ENCODE measurements around the gene LONP2. TPM values are rescaled to one million over a fixed set of nuclear protein-coding genes. Genes with fewer than 3 reads are reported as not detected.

The LONP2 gene
- total RNA-seq, 1 experiment from 2014 or later: 83.3 TPM

DNA sequence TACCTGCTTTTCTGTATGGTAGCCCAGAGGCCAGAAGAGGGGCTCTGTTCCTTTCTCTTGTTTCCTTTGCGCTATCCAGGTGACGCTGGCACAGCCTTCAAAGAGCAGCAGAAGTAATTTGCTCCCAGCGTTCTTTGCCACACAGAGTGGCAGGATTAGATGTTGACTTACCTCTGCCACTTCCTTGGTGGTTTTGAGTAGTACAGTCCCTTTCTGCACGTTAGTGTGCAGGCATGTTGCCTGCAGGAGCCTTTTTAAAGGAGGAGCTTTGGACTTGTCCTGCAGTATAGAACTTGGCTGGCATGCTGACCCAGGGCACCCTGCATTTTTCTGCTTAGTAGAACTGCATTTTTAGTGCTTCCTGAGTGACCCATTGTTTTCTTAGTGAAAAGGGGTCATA is 3.2 kb downstream of the LONP2 start, which contains the start of gene ABCC11:
Gene ABCC11, minus strand, starts transcription at position 229 of the 400 bp plus-strand sequence. CDS start 15,618 bp downstream, outside the sequence.
- Mint-ChIP-seq H3K9me3 (ENCODE audit: low read depth, unreplicated experiment) (no peaks in the 10 kb centered on the region), H3K27me3 (ENCODE audit: unreplicated experiment) (no peaks in the 10 kb centered on the region), H3K4me3 (ENCODE audit: low read depth, unreplicated experiment) (peak within 1 kb of the TSS; percentile 88), H3K36me3 (ENCODE audit: insufficient read depth, unreplicated experiment) (peaks cover 22% of the 10 kb centered on the region), H3K4me1 (ENCODE audit: low read depth, unreplicated experiment) (peaks cover 26% of the 10 kb centered on the region), H3K27ac (ENCODE audit: unreplicated experiment) (no peak within 1 kb of the TSS)
- no peak for DNase-seq
- no TSS peak for BruUV-seq (replicated peaks)
- intact Hi-C loops (cut with micrococcal nuclease; ENCODE audit: unreplicated experiment): no loop called here
- TF ChIP-seq, protein P1, sequence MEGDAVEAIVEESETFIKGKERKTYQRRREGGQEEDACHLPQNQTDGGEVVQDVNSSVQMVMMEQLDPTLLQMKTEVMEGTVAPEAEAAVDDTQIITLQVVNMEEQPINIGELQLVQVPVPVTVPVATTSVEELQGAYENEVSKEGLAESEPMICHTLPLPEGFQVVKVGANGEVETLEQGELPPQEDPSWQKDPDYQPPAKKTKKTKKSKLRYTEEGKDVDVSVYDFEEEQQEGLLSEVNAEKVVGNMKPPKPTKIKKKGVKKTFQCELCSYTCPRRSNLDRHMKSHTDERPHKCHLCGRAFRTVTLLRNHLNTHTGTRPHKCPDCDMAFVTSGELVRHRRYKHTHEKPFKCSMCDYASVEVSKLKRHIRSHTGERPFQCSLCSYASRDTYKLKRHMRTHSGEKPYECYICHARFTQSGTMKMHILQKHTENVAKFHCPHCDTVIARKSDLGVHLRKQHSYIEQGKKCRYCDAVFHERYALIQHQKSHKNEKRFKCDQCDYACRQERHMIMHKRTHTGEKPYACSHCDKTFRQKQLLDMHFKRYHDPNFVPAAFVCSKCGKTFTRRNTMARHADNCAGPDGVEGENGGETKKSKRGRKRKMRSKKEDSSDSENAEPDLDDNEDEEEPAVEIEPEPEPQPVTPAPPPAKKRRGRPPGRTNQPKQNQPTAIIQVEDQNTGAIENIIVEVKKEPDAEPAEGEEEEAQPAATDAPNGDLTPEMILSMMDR (IDR thresholded peaks at IDR 0.05; ENCODE audit: unreplicated experiment): no peak
- CTCF ChIA-PET: interaction anchor here (0.6 to 1.0 kb wide), 2 partner anchors 9 to 267 kb away, joined by 4 read pairs; no protein-coding TSS in a partner anchor

DNA sequence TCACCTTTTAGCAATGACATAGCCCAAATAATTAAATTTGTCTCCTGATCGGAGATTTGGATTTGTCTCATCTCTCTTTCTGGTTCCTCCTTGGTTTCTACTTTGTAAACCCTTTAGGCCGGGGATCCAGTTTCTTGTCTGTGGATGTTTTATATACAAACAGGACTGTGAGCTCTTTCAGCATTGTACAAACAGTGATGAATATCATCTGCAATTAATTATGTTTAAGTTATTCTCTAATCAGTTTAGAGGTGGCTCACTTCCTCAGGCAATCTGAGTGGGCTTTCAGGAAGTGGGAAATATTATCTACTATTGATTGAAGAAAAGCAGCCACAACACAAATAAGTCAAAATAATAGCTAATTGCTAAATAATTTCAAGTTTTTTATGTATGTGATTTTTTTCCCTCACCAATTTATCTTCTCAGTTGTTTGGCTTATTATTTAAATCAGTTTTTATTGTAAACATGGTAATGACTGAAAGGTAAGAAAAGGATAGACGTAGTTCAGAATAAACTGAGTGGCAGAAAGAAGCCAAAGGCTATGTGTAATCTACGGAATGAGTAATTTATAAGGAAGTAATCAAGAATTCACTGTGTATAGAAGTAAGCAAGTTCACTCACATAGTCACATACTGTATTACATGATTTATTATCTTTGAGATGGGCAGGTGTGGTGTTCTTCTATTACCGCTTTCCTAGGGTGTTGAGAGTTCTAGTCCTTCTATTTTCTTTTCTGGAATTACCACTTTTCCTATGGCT is 6.6 kb downstream of the LONP2 start:
- BruUV-seq (replicated peaks): no TSS peak
- Mint-ChIP-seq H3K4me3 (ENCODE audit: low read depth, unreplicated experiment) (peak overlapping the region; percentile 11), H3K4me1 (ENCODE audit: low read depth, unreplicated experiment) (peaks cover 26% of the 10 kb centered on the region), H3K27me3 (ENCODE audit: unreplicated experiment) (no peaks in the 10 kb centered on the region), H3K9me3 (ENCODE audit: low read depth, unreplicated experiment) (no peaks in the 10 kb centered on the region), H3K27ac (ENCODE audit: unreplicated experiment) (peak overlapping the region; percentile 61), H3K36me3 (ENCODE audit: insufficient read depth, unreplicated experiment) (peaks cover 14% of the 10 kb centered on the region)
- CTCF ChIA-PET: interaction anchor here (1.2 kb wide), 1 partner anchor 19 kb away, joined by 9 read pairs; no protein-coding TSS in a partner anchor
- intact Hi-C loops (cut with micrococcal nuclease; ENCODE audit: unreplicated experiment): loop anchor here (5.0 to 10.0 kb wide), 2 partner anchors 294 to 357 kb away; no protein-coding TSS in a partner anchor
- TF ChIP-seq, protein P1 (IDR thresholded peaks at IDR 0.05; ENCODE audit: unreplicated experiment): no peak
- no peak for DNase-seq

DNA sequence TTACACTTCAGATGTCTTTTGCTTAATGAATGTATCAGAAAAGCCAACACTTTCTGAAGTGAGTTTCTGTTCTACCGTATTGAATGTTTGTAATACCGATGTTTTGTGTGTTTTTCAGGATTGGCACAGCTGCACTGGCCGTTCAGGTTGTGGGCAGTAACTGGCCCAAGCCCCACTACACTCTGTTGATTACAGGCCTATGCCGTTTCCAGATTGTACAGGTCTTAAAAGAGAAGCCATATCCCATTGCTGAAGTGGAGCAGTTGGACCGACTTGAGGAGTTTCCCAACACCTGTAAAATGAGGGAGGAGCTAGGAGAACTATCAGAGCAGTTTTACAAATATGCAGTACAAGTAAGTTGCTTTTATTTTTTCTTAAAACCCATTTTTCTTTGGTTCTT is 7.9 kb downstream of the LONP2 start:
- TF ChIP-seq, protein P1 (IDR thresholded peaks at IDR 0.05; ENCODE audit: unreplicated experiment): no peak
- CTCF ChIA-PET: no interaction called here
- no peak for DNase-seq
- Mint-ChIP-seq H3K4me1 (ENCODE audit: low read depth, unreplicated experiment) (peaks cover 17% of the 10 kb centered on the region), H3K27ac (ENCODE audit: unreplicated experiment) (no peak overlapping the region), H3K36me3 (ENCODE audit: insufficient read depth, unreplicated experiment) (peaks cover 14% of the 10 kb centered on the region), H3K9me3 (ENCODE audit: low read depth, unreplicated experiment) (no peaks in the 10 kb centered on the region), H3K27me3 (ENCODE audit: unreplicated experiment) (no peaks in the 10 kb centered on the region), H3K4me3 (ENCODE audit: low read depth, unreplicated experiment) (no peak overlapping the region)
- no TSS peak for BruUV-seq (replicated peaks)
- intact Hi-C loops (cut with micrococcal nuclease; ENCODE audit: unreplicated experiment): loop anchor here (5.0 to 10.0 kb wide), 2 partner anchors 293 to 355 kb away; no protein-coding TSS in a partner anchor

DNA sequence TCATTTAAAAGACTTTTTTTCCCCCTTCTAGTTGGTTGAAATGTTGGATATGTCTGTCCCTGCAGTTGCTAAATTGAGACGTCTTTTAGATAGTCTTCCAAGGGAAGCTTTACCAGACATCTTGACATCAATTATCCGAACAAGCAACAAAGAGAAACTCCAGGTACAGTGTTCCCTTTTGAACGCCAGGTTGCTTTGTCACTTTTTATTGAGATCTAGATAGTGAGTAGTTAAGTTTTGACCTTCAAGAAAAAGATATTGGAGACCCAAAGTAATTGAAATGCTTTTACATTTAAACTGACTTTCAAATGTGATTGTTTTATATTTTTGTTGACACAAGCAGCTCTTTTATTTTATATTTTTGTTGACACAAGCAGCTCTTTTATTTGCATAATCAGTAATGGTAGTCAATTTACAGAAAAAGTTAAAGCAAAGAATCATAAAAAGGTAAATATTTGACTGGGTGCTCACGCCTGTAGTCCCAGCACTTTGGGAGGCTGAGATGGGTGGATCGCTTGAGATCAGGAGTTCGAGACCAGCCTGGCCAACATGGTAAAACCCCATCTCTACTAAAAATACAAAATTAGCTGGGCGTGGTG is 12.6 kb downstream of the LONP2 start:
- Mint-ChIP-seq H3K4me1 (ENCODE audit: low read depth, unreplicated experiment) (peaks cover under 1% of the 10 kb centered on the region), H3K9me3 (ENCODE audit: low read depth, unreplicated experiment) (no peaks in the 10 kb centered on the region), H3K4me3 (ENCODE audit: low read depth, unreplicated experiment) (no peak overlapping the region), H3K36me3 (ENCODE audit: insufficient read depth, unreplicated experiment) (peaks cover 35% of the 10 kb centered on the region), H3K27me3 (ENCODE audit: unreplicated experiment) (no peaks in the 10 kb centered on the region), H3K27ac (ENCODE audit: unreplicated experiment) (no peak overlapping the region)
- CTCF ChIA-PET: interaction anchor here (1.1 kb wide), 1 partner anchor 9 kb away, joined by 4 read pairs; the partner anchor contains the start of gene ABCC11
- no peak for DNase-seq
- TF ChIP-seq, protein P1 (IDR thresholded peaks at IDR 0.05; ENCODE audit: unreplicated experiment): no peak
- no TSS peak for BruUV-seq (replicated peaks)
- intact Hi-C loops (cut with micrococcal nuclease; ENCODE audit: unreplicated experiment): loop anchor here (10.0 kb wide), 1 partner anchor 288 kb away; no protein-coding TSS in a partner anchor
